GM12878 (cell line): ENCODE data around the gene NAA11.

Experiments used
- CTCF ChIP-seq, 3 experiments: IDR thresholded peaks in 2 of 3; conservative IDR thresholded peaks in 1 of 3; 2 replicates each; pipeline ENCODE4 v1.5.1; 2011; ENCODE audit warnings: low read depth in 3 of 3, low read length in 3 of 3, mild to moderate bottlenecking in 3 of 3, control low read depth in 2 of 3, moderate library complexity in 2 of 3, inconsistent platforms in 1 of 3, mixed read lengths in 1 of 3; ENCODE audit not compliant: control insufficient read depth in 2 of 3, insufficient read depth in 1 of 3; ENCODE audit errors: extremely low read depth in 1 of 3
- EZH2 ChIP-seq: IDR thresholded peaks from 2 replicates; pipeline ENCODE4 v1.6.1; 2012; ENCODE audit warnings: low read depth, mild to moderate bottlenecking, control low read depth, inconsistent platforms, low read length, borderline replicate concordance; ENCODE audit not compliant: control insufficient read depth
- FOXK2 ChIP-seq: fragments of 450-650 bp; IDR thresholded peaks from 2 replicates; pipeline ENCODE4 v1.6.1; 2017; ENCODE audit warnings: mild to moderate bottlenecking, moderate library complexity
- GABPA ChIP-seq: IDR thresholded peaks from 2 replicates; pipeline ENCODE4 v1.6.1; 2014; ENCODE audit warnings: antibody characterized with exemption, low read depth, mild to moderate bottlenecking, inconsistent platforms
- NFYB ChIP-seq: IDR thresholded peaks from 2 replicates; pipeline ENCODE4 v1.6.1; 2011; ENCODE audit warnings: low read depth, mild to moderate bottlenecking, low read length, improper control_type of control experiment, moderate library complexity; ENCODE audit not compliant: insufficient read depth
- SUZ12 ChIP-seq: fragments of 200-600 bp; sonication (generic); IDR thresholded peaks from one replicate; pipeline ENCODE4 v1.6.1; 2018; ENCODE audit warnings: antibody characterized with exemption, mild to moderate bottlenecking; ENCODE audit not compliant: unreplicated experiment
- TAF1 ChIP-seq: IDR thresholded peaks from 2 replicates; pipeline ENCODE4 v1.6.1; 2011; ENCODE audit warnings: mild to moderate bottlenecking, low read depth, low read length, borderline replicate concordance
- YY1 ChIP-seq: IDR thresholded peaks from 2 replicates; pipeline ENCODE4 v1.6.1; 2011; ENCODE audit warnings: low read depth, mild to moderate bottlenecking, low read length

GRCh38 chr4:79334341-79334740, 8.5 kb upstream of the NAA11 start:
- no peak for TF ChIP-seq GABPA
- TF ChIP-seq YY1 = no peak
- no peak for TF ChIP-seq NFYB
- no peak for TF ChIP-seq EZH2
- no peak for TF ChIP-seq FOXK2
- no peak for TF ChIP-seq TAF1
- TF ChIP-seq SUZ12 = no peak
- no peak for TF ChIP-seq CTCF (IDR thresholded peaks at IDR 0.05 in 2 of 3, conservative IDR thresholded peaks at IDR 0.05 in 1 of 3; ENCODE audit: control insufficient read depth in 2 of 3, extremely low read depth in 1 of 3, insufficient read depth in 1 of 3, low read depth in 3 of 3, low read length in 3 of 3)
